MM.1S (cell line): Measurements from ENCODE around the gene PNPLA2.

Source experiments
- DNase-seq: peaks from one replicate; pipeline ENCODE4 v3.0.0-alpha.2; 2015
- H2AFZ ChIP-seq: fragments of 300-600 bp; sonication (generic); 2 replicates; pipeline ENCODE4 v1.6.0; 2016; ENCODE audit warnings: antibody characterized with exemption, low read length
- H3F3A ChIP-seq: fragments of 300-600 bp; sonication (generic); 2 replicates; pipeline ENCODE4 v1.6.1; 2016; ENCODE audit warnings: mild to moderate bottlenecking, antibody characterized with exemption, low read length, moderate library complexity, mixed read lengths; ENCODE audit not compliant: insufficient read depth
- H3K27ac ChIP-seq: fragments of 300-600 bp; sonication (generic); 2 replicates; pipeline ENCODE4 v1.5.1; 2016; ENCODE audit warnings: mild to moderate bottlenecking, low read length
- H3K27me3 ChIP-seq: fragments of 300-600 bp; sonication (generic); replicated peaks from 2 replicates; pipeline ENCODE4 v1.6.0; 2016; ENCODE audit warnings: low read length; ENCODE audit not compliant: insufficient read depth
- H3K36me3 ChIP-seq: fragments of 300-600 bp; sonication (generic); replicated peaks from 2 replicates; pipeline ENCODE4 v1.6.1; 2016; ENCODE audit warnings: mild to moderate bottlenecking, low read length, mixed read lengths; ENCODE audit not compliant: insufficient read depth
- H3K4me1 ChIP-seq: fragments of 300-600 bp; sonication (generic); 2 replicates; pipeline ENCODE4 v1.6.1; 2016; ENCODE audit warnings: low read length, mixed read lengths
- H3K4me2 ChIP-seq: fragments of 300-600 bp; sonication (generic); 2 replicates; pipeline ENCODE4 v1.6.0; 2016; ENCODE audit warnings: low read depth, low read length
- H3K4me3 ChIP-seq: fragments of 300-600 bp; sonication (generic); 2 replicates; pipeline ENCODE4 v1.5.1; 2016; ENCODE audit warnings: low read length, mixed read lengths
- H3K79me2 ChIP-seq: fragments of 300-600 bp; sonication (generic); 2 replicates; pipeline ENCODE4 v1.6.1; 2016; ENCODE audit warnings: mixed run types, low read length, mixed read lengths
- H3K9ac ChIP-seq: fragments of 300-600 bp; sonication (generic); 2 replicates; pipeline ENCODE4 v1.6.1; 2016; ENCODE audit warnings: low read length, mixed read lengths
- H3K9me2 ChIP-seq: fragments of 300-600 bp; sonication (generic); replicated peaks from 2 replicates; pipeline ENCODE4 v1.6.1; 2016; ENCODE audit warnings: mild to moderate bottlenecking, low read length, mixed read lengths; ENCODE audit not compliant: insufficient read depth
- H3K9me3 ChIP-seq: fragments of 300-600 bp; sonication (generic); replicated peaks from 2 replicates; pipeline ENCODE4 v1.6.1; 2016; ENCODE audit warnings: mild to moderate bottlenecking, low read length, mixed read lengths; ENCODE audit not compliant: insufficient read depth
- H4K20me1 ChIP-seq: fragments of 300-600 bp; sonication (generic); 2 replicates; pipeline ENCODE4 v1.6.1; 2016; ENCODE audit warnings: mild to moderate bottlenecking, low read length, moderate library complexity, mixed read lengths; ENCODE audit not compliant: insufficient read depth
- CTCF ChIP-seq: fragments of 300-600 bp; sonication (generic); IDR thresholded peaks from 2 replicates; pipeline ENCODE4 v1.5.1; 2016; ENCODE audit warnings: antibody characterized with exemption, low read length, mixed read lengths
- EZH2 ChIP-seq: fragments of 300-600 bp; sonication (generic); optimal IDR thresholded peaks from 2 replicates; pipeline ENCODE3; 2017; ENCODE audit warnings: low read depth, mild to moderate bottlenecking, antibody characterized with exemption, low read length, mixed read lengths
- EZH2phosphoT487 ChIP-seq: fragments of 300-600 bp; sonication (generic); IDR thresholded peaks from 2 replicates; pipeline ENCODE4 v1.6.1; 2018; ENCODE audit warnings: antibody characterized with exemption, low read length

PNPLA2 gene

DNA sequence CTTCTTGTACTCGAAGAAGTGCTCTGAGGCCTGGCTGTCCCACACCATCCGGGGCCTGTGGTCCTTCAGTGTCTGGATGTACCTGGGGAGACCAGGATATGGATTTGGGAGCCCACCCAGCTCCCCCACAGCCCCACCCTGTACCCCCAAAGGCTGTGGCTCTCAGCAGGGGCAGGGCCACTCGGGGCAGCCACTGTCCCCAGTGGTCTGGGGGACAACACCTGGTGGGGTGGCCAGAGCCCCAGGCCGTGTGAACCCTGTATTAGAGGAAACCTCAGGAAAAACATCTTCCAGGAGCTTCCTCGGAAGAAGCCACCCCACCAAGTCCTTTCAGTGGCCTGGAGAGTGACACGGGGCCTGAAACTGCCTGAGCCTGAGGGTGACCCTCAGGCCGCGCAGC, 51.7 kb downstream of the PNPLA2 start:
- no peaks in the 10 kb centered on the region for H3K4me1 ChIP-seq
- no peak overlapping the region for H3K9ac ChIP-seq
- no peaks in the 10 kb centered on the region for H3K9me3 ChIP-seq
- no peaks in the 10 kb centered on the region for H3K27me3 ChIP-seq
- no peak overlapping the region for H3K4me3 ChIP-seq
- no peaks in the 10 kb centered on the region for H4K20me1 ChIP-seq
- H3K9me2 ChIP-seq = no peaks in the 10 kb centered on the region
- TF ChIP-seq EZH2phosphoT487 (no peak), EZH2 (no peak), CTCF (no peak)
- no peaks in the 10 kb centered on the region for H3K79me2 ChIP-seq
- no peaks in the 10 kb centered on the region for H3K36me3 ChIP-seq
- no peak overlapping the region for H2AFZ ChIP-seq
- no peak for DNase-seq
- H3K4me2 ChIP-seq = no peak overlapping the region
- no peak overlapping the region for H3K27ac ChIP-seq
- no peaks in the 10 kb centered on the region for H3F3A ChIP-seq

GRCh38 chr11:871472-871871, 52.8 kb downstream of the PNPLA2 start:
- Histone ChIP-seq H3K4me3 (no peak overlapping the region), H3K9me2 (no peaks in the 10 kb centered on the region), H3K4me1 (no peaks in the 10 kb centered on the region), H3K27me3 (no peaks in the 10 kb centered on the region), H3F3A (no peaks in the 10 kb centered on the region), H3K36me3 (no peaks in the 10 kb centered on the region), H3K4me2 (no peak overlapping the region), H3K27ac (no peak overlapping the region), H3K9me3 (no peaks in the 10 kb centered on the region), H3K79me2 (no peaks in the 10 kb centered on the region), H3K9ac (no peak overlapping the region), H2AFZ (no peak overlapping the region), H4K20me1 (no peaks in the 10 kb centered on the region)
- TF ChIP-seq EZH2 = no peak
- TF ChIP-seq CTCF = no peak
- TF ChIP-seq EZH2phosphoT487 = no peak
- DNase-seq = no peak

DNA sequence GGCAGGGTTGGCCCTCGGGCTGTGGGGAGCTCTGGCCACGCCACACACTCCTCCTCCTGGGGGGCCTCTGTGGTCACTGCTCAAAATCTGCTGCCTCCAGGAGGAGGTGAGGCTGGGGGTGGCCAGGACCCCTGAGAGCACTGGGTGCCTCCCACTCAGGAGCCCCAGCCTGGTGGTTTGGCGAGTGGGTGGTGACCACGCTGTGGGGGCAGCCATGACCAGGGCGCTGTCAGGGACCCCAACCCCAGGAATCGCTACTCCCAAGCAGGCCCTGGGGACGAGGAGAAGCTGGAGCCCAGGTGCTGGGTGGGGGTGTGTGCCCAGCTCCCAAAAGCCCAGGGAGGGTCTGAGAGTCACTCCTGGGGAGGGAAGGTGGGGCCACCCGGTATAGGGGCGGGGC, 54.1 kb downstream of the PNPLA2 start:
- Histone ChIP-seq H3K4me3 (no peak overlapping the region), H3K27ac (no peak overlapping the region)
- TF ChIP-seq CTCF (no peak), EZH2phosphoT487 (no peak), EZH2 (no peak)

More for the DNA sequence above, 54.1 kb downstream of the PNPLA2 start:
- Histone ChIP-seq H3K9me3 (no peaks in the 10 kb centered on the region), H4K20me1 (no peaks in the 10 kb centered on the region), H2AFZ (no peak overlapping the region), H3K36me3 (no peaks in the 10 kb centered on the region), H3K4me1 (no peaks in the 10 kb centered on the region), H3K9ac (no peak overlapping the region), H3K79me2 (no peaks in the 10 kb centered on the region), H3K4me2 (no peak overlapping the region), H3F3A (no peaks in the 10 kb centered on the region), H3K9me2 (no peaks in the 10 kb centered on the region), H3K27me3 (no peaks in the 10 kb centered on the region)
- DNase-seq = no peak
